Upper lobe of left lung (tissue), 6 donors: ENCODE data around the gene ZFR2. TPM values are rescaled to one million over a fixed set of nuclear protein-coding genes. Genes with fewer than 3 reads are reported as not detected.
"Not testable (repeated sequence)": the region's sequence is repeated elsewhere in the genome, so short reads cannot be mapped to it uniquely, and the experiment has no call there.

Experiments used
- ATAC-seq, 2 donors: fragments of 200-7000 bp; cut with Tn5 transposase; one replicate each; pipeline ENCODE4 v1.9.1; 2022; ENCODE audit warnings: mild to moderate bottlenecking in 2 of 2, moderate library complexity in 2 of 2; ENCODE audit not compliant: low FRiP score in 2 of 2
- DNase-seq, 2 donors: peaks; one replicate each; pipeline ENCODE4 v3.0.0-alpha.2; 2019 to 2020
- H3K27ac ChIP-seq, 4 donors: fragments of 200-600 bp; sonication (generic); one replicate each; pipeline ENCODE4 v1.5.1; 2016 to 2019
- H3K27me3 ChIP-seq, 4 donors: fragments of 200-600 bp; sonication (generic); one replicate each; pipeline ENCODE4 v1.5.1; 2017 to 2019
- H3K36me3 ChIP-seq, 4 donors: fragments of 200-600 bp; sonication (generic); one replicate each; pipeline ENCODE4 v1.5.1; 2016 to 2019
- H3K4me1 ChIP-seq, 4 donors: fragments of 200-600 bp; sonication (generic); one replicate each; pipeline ENCODE4 v1.5.1; 2018 to 2019
- H3K4me3 ChIP-seq, 4 donors: fragments of 200-600 bp; sonication (generic); one replicate each; pipeline ENCODE4 v1.5.1; 2017 to 2019; ENCODE audit warnings: mild to moderate bottlenecking in 2 of 4, moderate library complexity in 1 of 4
- H3K9me3 ChIP-seq, 4 donors: fragments of 200-600 bp; sonication (generic); one replicate each; pipeline ENCODE4 v1.5.1; 2018 to 2019
- CTCF ChIP-seq, 6 experiments: fragments of 450-650 bp in 4 of 6; fragments of 200-600 bp in 2 of 6; sonication (generic) in 2 of 6; IDR thresholded peaks; one replicate each; pipeline ENCODE4 v1.5.1; 2016 to 2019; ENCODE audit warnings: antibody characterized with exemption in 6 of 6
- EP300 ChIP-seq, 4 donors: sonication (generic); formaldehyde crosslinking; IDR thresholded peaks; one replicate each; pipeline ENCODE4 v1.5.1; 2017; ENCODE audit warnings: antibody characterized with exemption in 4 of 4, control low read depth in 2 of 4
- POLR2A ChIP-seq, 4 donors: fragments of 450-650 bp; IDR thresholded peaks; one replicate each; pipeline ENCODE4 v1.5.1; 2016 to 2017; ENCODE audit warnings: antibody characterized with exemption in 4 of 4, mild to moderate bottlenecking in 2 of 4
- POLR2AphosphoS5 ChIP-seq, 2 donors: sonication (generic); formaldehyde crosslinking; IDR thresholded peaks; one replicate each; pipeline ENCODE4 v1.5.1; 2017; ENCODE audit warnings: antibody characterized with exemption in 2 of 2
- WGBS, 2 donors: methylation state at CpG; one replicate each; pipeline ENCODE4 v1.1.5; 2017 to 2018; 5-methylcytosine and 5-hydroxymethylcytosine counted together
- total RNA-seq, 6 donors: library from RNA; depleted of rRNA in 4 of 6; stranded (reverse); fragments of >200 nt in 4 of 6; gene quantifications; one replicate each; pipeline versions ENCODE4 v1.1.0 to v1.2.1, GENCODE V29; 2016 to 2021
- donor health status: DM: no; HTN: no; CAD: no; lungs with moderate emphysema.
- donor health status: DM: no; HTN: yes; CAD: no; lungs with severe emphysema.

ZFR2 gene
- total RNA-seq, 6 donors from 2014 or later, result 0.11 to 4.2 (median 0.30) TPM; not detected in 3

- ATAC-seq, result peak in 1 of 2 donors; percentile 4
- Histone ChIP-seq H3K4me1 (peaks cover 8 to 29% (median 14%) of the 10 kb centered on the region in 4 donors), H3K27ac (peak overlapping the region; percentile 41 to 65 (median 62)), H3K36me3 (no peaks in the 10 kb centered on the region), H3K4me3 (no peak overlapping the region), H3K9me3 (no peaks in the 10 kb centered on the region), H3K27me3 (no peaks in the 10 kb centered on the region)
- DNase-seq, result peak in 1 of 2 donors; percentile 78
- 78 to 83% methylated on average over 12 to 17 of the region's 31 CpGs for WGBS, 2 donors
- TF ChIP-seq CTCF (IDR thresholded peaks at IDR 0.05), result no peak
- no peak for TF ChIP-seq POLR2AphosphoS5 (IDR thresholded peaks at IDR 0.05)
- no peak for TF ChIP-seq POLR2A (IDR thresholded peaks at IDR 0.05)
- no peak for TF ChIP-seq EP300 (IDR thresholded peaks at IDR 0.05)
Observed at GRCh38 chr19:3818918-3819317, 49.9 kb downstream of the ZFR2 start.

DNA sequence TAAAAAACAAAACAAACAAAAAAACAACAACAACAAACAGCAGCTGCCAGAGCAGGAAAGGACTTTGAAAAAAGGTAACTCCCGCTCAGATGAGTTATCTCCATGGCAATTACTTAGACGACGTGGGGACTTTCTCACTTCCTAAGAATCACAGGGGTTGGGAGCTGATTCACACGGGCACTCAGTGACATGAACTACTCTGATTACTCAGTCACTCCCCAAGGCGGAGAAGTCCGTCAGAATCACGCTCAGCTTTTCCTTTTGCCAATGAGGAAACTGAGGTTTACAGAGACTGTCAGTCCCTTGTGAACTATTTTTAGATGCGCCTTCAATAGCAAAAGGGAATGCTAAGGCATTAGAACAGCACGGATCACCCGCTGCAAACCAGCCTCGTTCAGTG, 50.4 kb downstream of the ZFR2 start:
- DNase-seq (no peak), ATAC-seq (peak in 1 of 2 donors; percentile 34)
- Histone ChIP-seq H3K4me1 (peaks cover 13 to 34% (median 19%) of the 10 kb centered on the region in 4 donors), H3K9me3 (no peaks in the 10 kb centered on the region), H3K36me3 (no peaks in the 10 kb centered on the region), H3K27ac (peak overlapping the region; percentile 51 to 65 (median 62)), H3K4me3 (no peak overlapping the region), H3K27me3 (no peaks in the 10 kb centered on the region)
- 22 to 36% methylated on average over 9 to 10 of the region's 11 CpGs for WGBS, 2 donors
- TF ChIP-seq CTCF (IDR thresholded peaks at IDR 0.05) (no peak), EP300 (IDR thresholded peaks at IDR 0.05) (no peak), POLR2A (IDR thresholded peaks at IDR 0.05) (no peak), POLR2AphosphoS5 (IDR thresholded peaks at IDR 0.05) (no peak)

DNA sequence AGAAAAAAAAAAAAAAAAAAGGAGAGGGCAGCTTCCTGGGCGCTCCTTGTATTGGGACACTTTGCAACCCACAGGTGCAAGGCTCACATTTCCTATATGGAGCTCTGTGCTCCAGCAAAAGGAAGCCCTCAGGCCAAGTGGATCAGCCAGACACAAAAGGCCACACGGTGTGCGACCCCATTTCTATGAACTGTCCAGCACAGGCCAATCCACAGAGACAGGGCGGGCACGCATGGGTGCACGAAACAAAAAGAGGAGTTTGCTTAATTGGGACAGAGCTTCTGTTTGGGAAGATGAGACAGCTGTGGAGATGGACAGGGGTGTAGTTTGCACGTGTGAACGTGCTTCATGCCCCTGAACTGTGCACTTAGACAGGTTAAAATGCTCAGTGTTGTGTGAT, 51.1 kb downstream of the ZFR2 start:
- WGBS, 2 donors, result 82 to 85% methylated on average over 8 of the region's 8 CpGs
- no peak for TF ChIP-seq POLR2A (IDR thresholded peaks at IDR 0.05)
- TF ChIP-seq POLR2AphosphoS5 (IDR thresholded peaks at IDR 0.05), result no peak
- no peak for TF ChIP-seq CTCF (IDR thresholded peaks at IDR 0.05)
- no peak for TF ChIP-seq EP300 (IDR thresholded peaks at IDR 0.05)
- H3K9me3 ChIP-seq, result no peaks in the 10 kb centered on the region
- DNase-seq (no peak), ATAC-seq (no peak)
- no peak overlapping the region for H3K4me3 ChIP-seq
- H3K27ac ChIP-seq, result peak overlapping the region in 2 of 4 donors; percentile 61 to 62
- peaks cover 20 to 41% (median 26%) of the 10 kb centered on the region in 4 donors for H3K4me1 ChIP-seq
- H3K27me3 ChIP-seq, result no peaks in the 10 kb centered on the region
- H3K36me3 ChIP-seq, result no peaks in the 10 kb centered on the region

DNA sequence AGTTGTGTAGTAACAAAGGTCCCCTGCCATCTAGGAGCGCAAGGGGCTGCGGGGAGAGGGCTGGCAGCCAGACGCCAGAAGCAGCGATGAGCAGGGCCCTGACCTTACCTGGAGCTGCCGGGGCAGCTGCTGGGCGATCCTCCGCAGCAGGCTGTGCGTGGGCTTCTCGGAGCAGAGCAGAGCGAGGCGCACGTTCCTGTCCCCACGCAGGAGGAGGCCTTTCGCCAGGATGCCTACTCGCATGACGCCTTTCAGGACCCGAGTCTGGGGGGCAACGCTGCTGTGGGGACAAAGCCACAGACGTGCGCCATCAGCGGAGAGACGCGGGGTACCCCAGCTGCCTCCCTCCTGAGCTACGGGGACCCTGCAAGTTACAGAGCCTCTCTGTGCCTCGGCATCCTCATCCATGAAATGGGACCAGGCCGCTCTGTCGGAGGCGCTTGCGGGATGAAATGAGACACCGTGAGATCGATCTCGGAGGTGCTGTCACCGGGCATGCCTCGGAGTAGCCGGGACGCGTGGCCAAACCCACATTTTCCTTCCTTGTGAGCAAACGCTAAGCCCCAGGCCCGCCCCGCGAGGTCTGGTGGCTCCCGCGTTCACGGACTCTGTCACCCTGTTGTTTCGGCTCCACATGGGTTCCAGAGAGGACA, 52.1 kb downstream of the ZFR2 start:
- no peak for DNase-seq
- ATAC-seq, result no peak
- TF ChIP-seq POLR2AphosphoS5 (IDR thresholded peaks at IDR 0.05) (no peak), EP300 (IDR thresholded peaks at IDR 0.05) (no peak), POLR2A (IDR thresholded peaks at IDR 0.05) (no peak), CTCF (IDR thresholded peaks at IDR 0.05) (no peak)
- no peak overlapping the region for H3K27ac ChIP-seq
- no peaks in the 10 kb centered on the region for H3K9me3 ChIP-seq
- no peaks in the 10 kb centered on the region for H3K27me3 ChIP-seq
- peaks cover 24 to 41% (median 30%) of the 10 kb centered on the region in 4 donors for H3K4me1 ChIP-seq
- no peaks in the 10 kb centered on the region for H3K36me3 ChIP-seq
- H3K4me3 ChIP-seq, result no peak overlapping the region
- WGBS, 2 donors, result 89 to 95% methylated on average over 42 to 45 of the region's 45 CpGs

GRCh38 chr19:3816148-3816547, 52.7 kb downstream of the ZFR2 start:
- not testable (repeated sequence) for H3K27me3 ChIP-seq, DNase-seq, ATAC-seq, H3K9me3 ChIP-seq, H3K36me3 ChIP-seq, H3K4me3 ChIP-seq, H3K27ac ChIP-seq
- WGBS, 2 donors, result 92 to 93% methylated on average over 8 to 9 of the region's 9 CpGs
- H3K4me1 ChIP-seq, result peaks cover 30 to 41% (median 33%) of the 10 kb centered on the region in 4 donors
